GM12878 (cell line): Measurements from ENCODE around the gene ADCY7. TPM values are rescaled to one million over a fixed set of nuclear protein-coding genes. Genes with fewer than 3 reads are reported as not detected.

Experiments used
- ATAC-seq: fragments of 200-7000 bp; cut with Tn5 transposase; 3 replicates; pipeline ENCODE4 v1.9.1; 2020; ENCODE audit warnings: mild to moderate bottlenecking, moderate library complexity
- BruUV-seq: library from RNA; stranded (reverse); fragments of 400-500 nt; replicated peaks from 2 replicates; lab custom pipeline; 2021; lab: Mats Ljungman, UMichigan
- CTCF ChIA-PET: fragments of 300-600 bp; sonication (Branson Sonifier 250); formaldehyde crosslinking; extraction: SDS; loops from one replicate; lab custom pipeline; 2021; ENCODE audit warnings: inconsistent platforms; lab: Yijun Ruan, JAX
- POLR2A ChIA-PET: fragments of 350-600 bp; formaldehyde crosslinking; extraction: SDS; loops from one replicate; lab custom pipeline; 2021; ENCODE audit warnings: inconsistent platforms; lab: Charles Lee
- RAD21 ChIA-PET: fragments of 300-600 bp; sonication (Branson Sonifier 250); formaldehyde crosslinking; loops from one replicate; lab custom pipeline; 2023; ENCODE audit warnings: antibody characterized with exemption; ENCODE audit not compliant: unreplicated experiment; lab: Charles Lee
- SMC1A ChIA-PET: fragments of 300-600 bp; sonication (Branson Sonifier 250); formaldehyde crosslinking; loops from one replicate; lab custom pipeline; 2023; ENCODE audit not compliant: unreplicated experiment, uncharacterized antibody; lab: Charles Lee
- DNase-seq: peaks from one replicate; pipeline ENCODE4 v3.0.0-alpha.2; 2011; ENCODE audit warnings: low read depth, low spot score
- FAIRE-seq: peaks from 3 replicates; lab custom pipeline; 2011; peaks lifted over from hg19 to GRCh38; lab: Jason Lieb, UNC
- H2AFZ ChIP-seq: 2 replicates; pipeline ENCODE4 v1.6.0; 2011; ENCODE audit warnings: low read depth, low read length, control low read depth; ENCODE audit not compliant: control insufficient read depth
- H3K27ac ChIP-seq: 2 replicates; pipeline ENCODE4 v1.5.1; 2011; ENCODE audit warnings: control low read depth; ENCODE audit not compliant: control insufficient read depth, insufficient read depth
- H3K27me3 ChIP-seq, 2 experiments: replicated peaks in 1 of 2; 2 replicates each; pipeline versions ENCODE4 v1.6.0 to v1.6.1; 2011; ENCODE audit warnings: low read length in 1 of 2; ENCODE audit not compliant: control insufficient read depth in 2 of 2, insufficient read depth in 2 of 2
- H3K36me3 ChIP-seq, 2 experiments: 2 replicates each; pipeline ENCODE4 v1.5.1; 2011; ENCODE audit warnings: low read length in 1 of 2; ENCODE audit not compliant: control insufficient read depth in 2 of 2, insufficient read depth in 2 of 2
- H3K4me1 ChIP-seq: 2 replicates; pipeline ENCODE4 v1.6.1; 2011; ENCODE audit warnings: mild to moderate bottlenecking, low read length, moderate library complexity, mixed read lengths; ENCODE audit not compliant: control insufficient read depth, insufficient read depth
- H3K4me2 ChIP-seq: 2 replicates; pipeline ENCODE4 v1.6.0; 2011; ENCODE audit warnings: control low read depth; ENCODE audit not compliant: control insufficient read depth, insufficient read depth
- H3K4me3 ChIP-seq: fragments of 200-600 bp; sonication (generic); 2 replicates; pipeline ENCODE4 v1.5.1; 2016
- H3K79me2 ChIP-seq: 2 replicates; pipeline ENCODE4 v1.6.0; 2011; ENCODE audit warnings: low read length; ENCODE audit not compliant: control insufficient read depth, insufficient read depth
- H3K9ac ChIP-seq: 2 replicates; pipeline ENCODE4 v1.8.0; 2011; ENCODE audit warnings: low read length, control low read depth, mixed read lengths; ENCODE audit not compliant: control insufficient read depth, insufficient read depth
- H3K9me3 ChIP-seq: replicated peaks from 3 replicates; pipeline ENCODE4 v1.5.1; 2011; ENCODE audit warnings: mild to moderate bottlenecking, low read length; ENCODE audit not compliant: control insufficient read depth, insufficient read depth
- H4K20me1 ChIP-seq: 2 replicates; pipeline ENCODE4 v1.6.0; 2011; ENCODE audit not compliant: control insufficient read depth, insufficient read depth
- MTA2 ChIP-seq: fragments of 450-650 bp; IDR thresholded peaks from 2 replicates; pipeline ENCODE4 v1.6.1; 2016; ENCODE audit warnings: low read depth, mild to moderate bottlenecking, moderate library complexity
- SKIL ChIP-seq: fragments of 450-650 bp; IDR thresholded peaks from 2 replicates; pipeline ENCODE4 v1.6.1; 2017; ENCODE audit warnings: mild to moderate bottlenecking, low read depth, inconsistent platforms; ENCODE audit not compliant: poor library complexity, severe bottlenecking
- SPI1 ChIP-seq: IDR thresholded peaks from 2 replicates; pipeline ENCODE4 v1.6.1; 2011; ENCODE audit warnings: low read depth, mild to moderate bottlenecking, low read length, moderate library complexity, borderline replicate concordance; ENCODE audit not compliant: insufficient read depth
- TCF12 ChIP-seq: IDR thresholded peaks from 2 replicates; pipeline ENCODE4 v1.6.1; 2011; ENCODE audit warnings: low read depth, mild to moderate bottlenecking, low read length
- ZBTB40 ChIP-seq: fragments of 450-650 bp; IDR thresholded peaks from 2 replicates; pipeline ENCODE4 v1.6.1; 2016; ENCODE audit warnings: mild to moderate bottlenecking, moderate library complexity, borderline replicate concordance
- WGBS: methylation state at CpG from one replicate; pipeline ENCODE4 v1.1.6; 2016; ENCODE audit warnings: low lambda C conversion rate; ENCODE audit not compliant: insufficient replicate concordance, insufficient coverage; ENCODE audit errors: missing lambda C conversion rate; 5-methylcytosine and 5-hydroxymethylcytosine counted together
- in situ Hi-C: fragments of 300-500 bp; cut with MboI; formaldehyde crosslinking; loops from 9 replicates; pipeline ENCODE4 v1.14.3; 2018; ENCODE audit warnings: mixed read lengths
- intact Hi-C: fragments of 100-400 bp; cut with micrococcal nuclease; formaldehyde crosslinking; loops from one replicate; pipeline ENCODE4 v1.14.2; 2022; ENCODE audit not compliant: unreplicated experiment
- microRNA-seq: library from miRNA; unstranded; fragments of <30 nt; microRNA quantifications from one replicate; pipeline ENCODE4, GENCODE V29; 2018
- polyA plus RNA-seq, 11 experiments: library from polyadenylated mRNA; depleted of rRNA in 4 of 11; unstranded in 6 of 11; stranded (reverse) in 5 of 11; fragments of >200 nt; fragmentation: Nextera tagmentation in 4 of 11; fragmentation: Illumina TruSeq in 1 of 11; extraction: Ambion mirVana in 4 of 11; extraction: Trizol in 1 of 11; gene quantifications; 1 replicate in 1 of 11; 2 replicates in 10 of 11; pipeline versions ENCODE4 v1.2.1 to v1.2.3, GENCODE V29; 2011 to 2016; ENCODE audit warnings: inconsistent platforms in 2 of 11, missing spikeins in 2 of 11, low read depth in 1 of 11
- small RNA-seq: library from RNA; depleted of rRNA; stranded (forward); fragments of <200 nt; gene quantifications from one replicate; pipeline ENCODE3, GENCODE V24; 2014
- total RNA-seq, 4 experiments: library from RNA; depleted of rRNA in 3 of 4; stranded (reverse); fragments of >200 nt in 3 of 4; fragmentation: Illumina TruSeq in 1 of 4; extraction: Trizol in 1 of 4; gene quantifications; 2 replicates each; pipeline versions ENCODE4 v1.2.1 to v1.2.3, GENCODE V29; 2013 to 2021

The ADCY7 gene
- total and polyA plus RNA-seq, 10 of the 15 experiments (the other 5 are each of a cell fraction or from before 2014, with no cell fraction given) = 1.2 to 87.9 (median 24.4) TPM

- ChIA-PET RAD21 (interaction anchor here (1.4 to 2.9 kb wide), 4 partner anchors 11 to 440 kb away, joined by 4 to 12 read pairs (median 10); partner anchors contain the start of gene CNEP1R1), SMC1A (interaction anchor here (0.6 to 2.4 kb wide), 7 partner anchors 8 to 440 kb away, joined by 3 to 7 read pairs (median 4); no protein-coding TSS in a partner anchor), CTCF (interaction anchor here (0.7 to 8.4 kb wide), 11 partner anchors 10 to 440 kb away, joined by 3 to 127 read pairs (median 4); no protein-coding TSS in a partner anchor), POLR2A (no interaction called here)
- peak overlapping the region; percentile 38; the same call in 1 of the 2 replicates for H3K4me3 ChIP-seq
- peaks cover 42% of the 10 kb centered on the region for H3K79me2 ChIP-seq
- BruUV-seq = no TSS peak
- peak overlapping the region; percentile 27; the same call in 1 of the 2 replicates for H3K4me2 ChIP-seq
- FAIRE-seq = peak; percentile 38
- no peak for DNase-seq
- no peak for ATAC-seq
- H3K4me1 ChIP-seq = no peaks in the 10 kb centered on the region; the same call in 1 of the 2 replicates
- WGBS = 5% methylated on average over 2 of the region's 2 CpGs
- in situ Hi-C loops (loop anchor here (5.0 kb wide), 1 partner anchor 441 kb away; no protein-coding TSS in a partner anchor), intact Hi-C loops (loop anchor here (5.0 to 10.0 kb wide), 3 partner anchors 299 to 441 kb away; partner anchors contain the start of genes CNEP1R1 and HEATR3)
- TF ChIP-seq MTA2 = no peak
- TF ChIP-seq ZBTB40 = no peak
- no peak for TF ChIP-seq SKIL
- TF ChIP-seq TCF12 = no peak
- TF ChIP-seq SPI1 = peak; percentile 19; the same call in 1 of the 2 replicates
- no peaks in the 10 kb centered on the region; the same call in 2 of the 3 replicates for H3K9me3 ChIP-seq
- no peak overlapping the region for H2AFZ ChIP-seq
- no peak overlapping the region for H3K9ac ChIP-seq
- no peaks in the 10 kb centered on the region for H3K27me3 ChIP-seq
- no peak overlapping the region for H3K27ac ChIP-seq
- H4K20me1 ChIP-seq = no peaks in the 10 kb centered on the region
- peaks cover 3 to 20% of the 10 kb centered on the region in 2 experiments; a peak in 3 of 4 replicates for H3K36me3 ChIP-seq
These were observed 99.6 kb downstream of the ADCY7 start for GRCh38 chr16:50365791-50366575.

Small RNAs within 50 kb of the gene (microRNA-seq; reads per million reads assigned to microRNA genes)
- gene MIR6771 = 0.94 reads per million

Small RNAs within 50 kb of the gene (small RNA-seq; reads per million reads assigned to genes)
- not detected for gene MIR6771

Other genes starting within 250 kb of the ADCY7 start
- 18.1 and 19.8 TPM in 2 replicates for gene CNEP1R1, start 241.3 kb upstream of the ADCY7 start, total RNA-seq (2014; rRNA removed)
- 17.1 and 17.5 TPM in 2 replicates for gene CNEP1R1, start 241.3 kb upstream of the ADCY7 start, total RNA-seq (2014; rRNA removed; fragmentation: Illumina TruSeq; extraction: Trizol)
- gene CNEP1R1, start 241.3 kb upstream of the ADCY7 start, total RNA-seq (2021) = 13.7 and 14.0 TPM in 2 replicates
- 29.2 and 39.7 TPM in 2 replicates for gene CNEP1R1, start 241.3 kb upstream of the ADCY7 start, polyA plus RNA-seq (2011; rRNA removed)
- 13.8 and 17.0 TPM in 2 replicates for gene CNEP1R1, start 241.3 kb upstream of the ADCY7 start, polyA plus RNA-seq (2014; fragmentation: Illumina TruSeq; extraction: Trizol)
- gene CNEP1R1, start 241.3 kb upstream of the ADCY7 start, polyA plus RNA-seq (2014; fragmentation: Nextera tagmentation; extraction: Ambion mirVana) = 10 to 100 TPM; 11.5 to 15.7 TPM
- 13.1 and 14.1 TPM in 2 replicates for gene CNEP1R1, start 241.3 kb upstream of the ADCY7 start, polyA plus RNA-seq (2014; rRNA removed)
- 10 to 100 TPM; 15.4 to 16.8 TPM for gene CNEP1R1, start 241.3 kb upstream of the ADCY7 start, polyA plus RNA-seq (2016; fragmentation: Nextera tagmentation; extraction: Ambion mirVana)
- 21.9 and 23.4 TPM in 2 replicates for gene HEATR3, start 200.6 kb upstream of the ADCY7 start, total RNA-seq (2014; rRNA removed)
- 16.0 and 19.2 TPM in 2 replicates for gene HEATR3, start 200.6 kb upstream of the ADCY7 start, total RNA-seq (2014; rRNA removed; fragmentation: Illumina TruSeq; extraction: Trizol)
- 20.4 and 21.6 TPM in 2 replicates for gene HEATR3, start 200.6 kb upstream of the ADCY7 start, total RNA-seq (2021)
- 19.6 and 27.8 TPM in 2 replicates for gene HEATR3, start 200.6 kb upstream of the ADCY7 start, polyA plus RNA-seq (2011; rRNA removed)
- 16.6 and 30.0 TPM in 2 replicates for gene HEATR3, start 200.6 kb upstream of the ADCY7 start, polyA plus RNA-seq (2014; fragmentation: Illumina TruSeq; extraction: Trizol)
- 1 to 10 TPM; 1.5 to 5.0 TPM for gene HEATR3, start 200.6 kb upstream of the ADCY7 start, polyA plus RNA-seq (2014; fragmentation: Nextera tagmentation; extraction: Ambion mirVana)
- gene HEATR3, start 200.6 kb upstream of the ADCY7 start, polyA plus RNA-seq (2014; rRNA removed) = 12.2 and 16.2 TPM in 2 replicates
- gene HEATR3, start 200.6 kb upstream of the ADCY7 start, polyA plus RNA-seq (2016; fragmentation: Nextera tagmentation; extraction: Ambion mirVana) = 10 to 100 TPM; 12.5 to 12.8 TPM
- 10.0 and 10.8 TPM in 2 replicates for gene TENT4B, start 113.2 kb upstream of the ADCY7 start, total RNA-seq (2014; rRNA removed)
- gene TENT4B, start 113.2 kb upstream of the ADCY7 start, total RNA-seq (2014; rRNA removed; fragmentation: Illumina TruSeq; extraction: Trizol) = 9.8 and 10.7 TPM in 2 replicates
- 13.0 and 15.4 TPM in 2 replicates for gene TENT4B, start 113.2 kb upstream of the ADCY7 start, total RNA-seq (2021)
- 12.5 and 18.5 TPM in 2 replicates for gene TENT4B, start 113.2 kb upstream of the ADCY7 start, polyA plus RNA-seq (2011; rRNA removed)
- gene TENT4B, start 113.2 kb upstream of the ADCY7 start, polyA plus RNA-seq (2014; fragmentation: Illumina TruSeq; extraction: Trizol) = 13.4 and 17.0 TPM in 2 replicates
- gene TENT4B, start 113.2 kb upstream of the ADCY7 start, polyA plus RNA-seq (2014; fragmentation: Nextera tagmentation; extraction: Ambion mirVana) = 10 to 100 TPM; 11.7 to 16.7 TPM
- gene TENT4B, start 113.2 kb upstream of the ADCY7 start, polyA plus RNA-seq (2014; rRNA removed) = 7.3 and 9.0 TPM in 2 replicates
- 1 to 10 TPM; 4.4 to 8.4 TPM for gene TENT4B, start 113.2 kb upstream of the ADCY7 start, polyA plus RNA-seq (2016; fragmentation: Nextera tagmentation; extraction: Ambion mirVana)
- 54.3 and 56.3 TPM in 2 replicates for gene BRD7, start 102.4 kb downstream of the ADCY7 start, total RNA-seq (2014; rRNA removed)
- gene BRD7, start 102.4 kb downstream of the ADCY7 start, total RNA-seq (2014; rRNA removed; fragmentation: Illumina TruSeq; extraction: Trizol) = 74.5 and 74.7 TPM in 2 replicates
- gene BRD7, start 102.4 kb downstream of the ADCY7 start, total RNA-seq (2021) = 65.2 and 67.4 TPM in 2 replicates
- 64.4 and 85.4 TPM in 2 replicates for gene BRD7, start 102.4 kb downstream of the ADCY7 start, polyA plus RNA-seq (2011; rRNA removed)
- 74.6 and 113 TPM in 2 replicates for gene BRD7, start 102.4 kb downstream of the ADCY7 start, polyA plus RNA-seq (2014; fragmentation: Illumina TruSeq; extraction: Trizol)
- gene BRD7, start 102.4 kb downstream of the ADCY7 start, polyA plus RNA-seq (2014; fragmentation: Nextera tagmentation; extraction: Ambion mirVana) = 10 to 100 TPM; 16.9 to 36.5 TPM
- 44.4 and 47.8 TPM in 2 replicates for gene BRD7, start 102.4 kb downstream of the ADCY7 start, polyA plus RNA-seq (2014; rRNA removed)
- gene BRD7, start 102.4 kb downstream of the ADCY7 start, polyA plus RNA-seq (2016; fragmentation: Nextera tagmentation; extraction: Ambion mirVana) = 10 to 100 TPM; 18.9 to 47.6 TPM